Limb (tissue), 2 donors: ENCODE data around the gene SMOC2.

Source experiments
- DNase-seq, 2 donors: peaks; one replicate each; pipeline ENCODE4 v3.0.0-alpha.2; 2016; ENCODE audit errors: extremely low spot score in 2 of 2

Gene SMOC2

DNA sequence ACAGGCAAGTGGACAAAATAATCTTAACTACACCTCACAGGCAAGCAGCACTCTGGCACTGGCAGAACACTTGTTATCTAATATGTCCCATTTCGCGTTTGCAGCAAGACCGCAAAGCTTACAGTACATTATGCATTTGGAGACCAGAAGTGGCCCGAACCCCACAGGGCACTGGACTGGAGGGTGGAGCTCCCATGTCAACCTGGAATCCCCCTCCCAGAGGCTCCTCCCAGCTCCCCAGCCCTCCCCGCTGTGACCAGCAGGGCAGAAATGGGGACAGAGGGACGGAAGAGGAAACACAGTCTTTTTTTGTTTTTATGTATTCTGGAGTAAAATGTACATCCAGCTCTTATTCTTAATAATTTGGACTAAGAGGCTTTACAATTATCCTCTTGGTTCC, 263.7 kb downstream of the SMOC2 start:
- peak in 1 of 2 donors; percentile 21 for DNase-seq

DNA sequence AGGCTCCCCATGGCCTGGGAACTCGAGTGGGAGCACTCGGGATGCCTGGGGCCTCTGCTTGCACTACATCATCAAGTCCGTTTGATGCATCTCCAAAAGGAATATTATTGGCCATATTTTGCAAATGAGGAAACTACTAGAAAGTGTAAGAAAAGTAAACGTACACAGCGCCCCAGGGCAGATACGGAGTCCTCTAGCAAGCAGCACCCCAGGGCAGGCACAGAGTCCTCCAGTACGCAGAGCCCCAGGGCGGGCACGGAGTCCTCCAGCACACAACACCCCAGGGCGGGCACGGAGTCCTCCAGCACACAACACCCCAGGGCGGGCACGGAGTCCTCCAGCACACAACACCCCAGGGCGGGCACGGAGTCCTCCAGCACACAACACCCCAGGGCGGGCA, 264.3 kb downstream of the SMOC2 start:
- DNase-seq = peak in 1 of 2 donors; percentile 14

DNA sequence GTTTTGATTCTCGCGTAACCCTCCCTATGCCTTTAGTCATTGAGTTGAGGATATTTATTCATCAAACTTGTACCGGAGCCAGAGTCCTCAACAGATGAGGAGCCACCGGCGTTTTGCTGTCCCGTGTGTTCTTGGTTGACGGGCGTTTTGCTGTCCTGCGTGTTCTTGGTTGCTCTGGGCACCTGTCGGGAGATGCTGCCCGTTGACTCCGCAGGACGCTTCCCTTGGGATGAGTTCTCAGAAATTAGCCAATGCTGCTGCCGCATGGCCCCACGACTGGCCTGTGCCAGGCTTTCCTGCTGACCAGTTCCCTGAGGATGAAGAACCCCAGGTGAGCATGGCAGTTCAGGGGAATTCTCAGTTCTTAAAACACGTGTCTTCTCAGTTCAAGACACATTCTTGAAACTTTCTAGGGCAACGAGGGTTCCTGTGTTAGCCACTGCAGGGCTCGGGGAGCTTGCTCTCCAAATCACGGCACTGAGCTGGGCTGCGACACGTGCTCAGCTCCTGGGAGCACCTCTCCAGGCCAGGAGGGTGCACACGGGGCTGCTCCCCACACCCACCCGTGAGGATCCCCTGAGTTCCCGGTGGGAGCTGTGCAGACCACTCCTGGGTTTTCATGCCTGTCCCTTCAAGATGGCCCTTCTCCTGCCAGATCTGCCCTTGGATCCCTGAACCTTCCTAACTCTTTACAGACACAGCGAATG, 265.6 kb downstream of the SMOC2 start:
- DNase-seq = no peak

DNA sequence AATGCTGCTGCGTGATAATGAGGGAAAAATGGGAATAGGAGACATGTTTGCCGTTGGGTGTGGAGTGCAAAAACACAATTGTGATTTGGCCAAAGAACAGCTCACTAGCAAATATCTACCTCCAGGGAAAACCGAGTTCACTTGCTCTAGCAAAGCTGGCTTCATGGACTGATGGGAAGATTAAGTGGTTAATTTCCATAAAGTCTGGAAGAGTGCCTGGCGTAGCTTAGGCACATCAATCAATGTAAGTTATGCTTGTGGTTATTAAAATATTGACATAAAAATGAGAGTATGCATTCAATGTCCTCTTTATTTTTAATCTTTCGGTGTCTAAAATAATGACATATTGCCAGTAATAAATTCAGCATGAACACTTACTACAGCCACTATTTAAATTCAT, 267.5 kb downstream of the SMOC2 start:
- peak; percentile 27 to 57 for DNase-seq

DNA sequence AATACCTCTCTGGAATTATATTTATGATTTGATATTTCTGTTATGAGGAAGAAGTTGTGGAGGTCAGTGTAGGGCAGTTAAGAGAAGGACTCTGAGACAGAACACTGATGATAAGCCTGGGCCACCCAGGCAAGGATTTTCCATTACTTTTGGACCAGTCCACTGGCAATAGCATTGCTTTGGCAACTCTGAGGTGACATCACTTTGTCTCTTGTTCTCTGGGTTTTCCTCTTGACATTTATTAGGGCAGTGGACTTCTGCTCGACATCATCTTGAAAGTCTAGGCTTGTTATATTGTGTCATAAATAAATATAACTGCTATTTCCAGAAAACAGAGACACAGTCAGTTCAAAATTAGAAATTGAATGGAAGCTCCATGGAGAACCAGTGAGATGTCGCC, 268.0 kb downstream of the SMOC2 start:
- DNase-seq = peak in 1 of 2 donors; percentile 32

DNA sequence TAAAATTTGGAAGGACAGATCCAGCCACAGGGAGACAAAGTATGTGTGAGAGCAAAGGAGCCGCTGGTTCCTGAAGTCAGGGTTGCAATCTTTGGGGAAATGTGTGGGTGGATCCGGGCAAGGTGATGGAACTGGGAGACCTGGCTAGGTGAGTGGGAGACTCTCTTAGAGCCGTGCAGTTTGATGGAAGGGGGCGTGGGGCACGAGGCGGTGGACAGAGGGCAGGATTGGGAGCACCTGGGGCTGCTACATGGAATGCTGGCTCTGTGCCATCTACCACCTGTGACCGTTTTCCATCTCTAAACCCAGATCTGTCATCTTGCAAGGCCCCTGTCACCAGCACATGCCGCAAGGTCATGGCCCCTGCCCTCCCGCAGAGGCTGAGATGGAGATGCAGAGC, 268.4 kb downstream of the SMOC2 start:
- DNase-seq = peak in 1 of 2 donors; percentile 32

DNA sequence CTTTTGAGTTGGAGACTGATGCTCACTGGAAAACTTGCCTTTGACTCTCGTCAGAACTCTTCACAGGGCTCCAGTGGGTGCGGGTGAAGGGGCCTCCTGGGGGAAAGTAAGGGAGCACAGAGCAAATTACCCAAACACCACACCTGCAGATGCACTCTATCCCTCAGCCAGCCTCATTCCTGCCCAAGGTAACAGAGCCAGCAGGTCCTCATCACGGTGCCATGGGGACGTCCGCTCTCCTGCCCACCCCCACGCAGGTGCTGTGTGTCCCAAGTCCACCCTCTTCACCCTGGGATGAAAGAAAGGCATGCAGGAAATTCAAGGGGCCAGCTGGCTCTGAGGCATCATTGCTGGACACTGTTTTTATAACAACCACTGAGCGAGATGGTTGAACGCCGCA, 269.0 kb downstream of the SMOC2 start:
- peak in 1 of 2 donors; percentile 16 for DNase-seq

DNA sequence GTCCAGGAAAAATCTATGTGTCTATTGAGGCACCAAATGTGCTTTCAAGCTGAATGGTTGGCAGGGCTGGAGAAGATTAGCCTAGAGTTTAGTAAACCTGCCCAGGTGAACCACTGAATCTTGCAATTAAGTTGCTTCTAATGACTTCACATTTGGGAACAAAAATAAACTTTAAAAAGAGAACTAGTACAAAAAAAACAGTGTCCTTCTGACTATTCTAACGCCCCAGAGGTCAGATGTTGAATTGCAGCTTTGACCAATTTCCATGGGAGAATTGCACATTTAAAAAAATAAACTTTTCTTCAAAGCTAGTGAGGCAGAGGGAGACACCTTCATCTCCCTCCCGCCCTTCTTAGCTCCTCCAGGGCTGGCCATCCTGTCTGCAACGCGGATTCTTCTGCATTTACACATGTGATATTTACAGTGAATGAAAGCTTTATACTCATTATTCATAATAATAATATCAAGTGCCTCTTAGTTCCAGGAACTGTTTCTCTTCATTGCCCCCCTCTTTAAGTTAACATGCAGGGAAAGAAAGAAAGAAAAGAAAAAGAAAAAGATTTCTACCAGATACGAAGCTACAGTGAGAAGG, 270.2 kb downstream of the SMOC2 start:
- DNase-seq = no peak

DNA sequence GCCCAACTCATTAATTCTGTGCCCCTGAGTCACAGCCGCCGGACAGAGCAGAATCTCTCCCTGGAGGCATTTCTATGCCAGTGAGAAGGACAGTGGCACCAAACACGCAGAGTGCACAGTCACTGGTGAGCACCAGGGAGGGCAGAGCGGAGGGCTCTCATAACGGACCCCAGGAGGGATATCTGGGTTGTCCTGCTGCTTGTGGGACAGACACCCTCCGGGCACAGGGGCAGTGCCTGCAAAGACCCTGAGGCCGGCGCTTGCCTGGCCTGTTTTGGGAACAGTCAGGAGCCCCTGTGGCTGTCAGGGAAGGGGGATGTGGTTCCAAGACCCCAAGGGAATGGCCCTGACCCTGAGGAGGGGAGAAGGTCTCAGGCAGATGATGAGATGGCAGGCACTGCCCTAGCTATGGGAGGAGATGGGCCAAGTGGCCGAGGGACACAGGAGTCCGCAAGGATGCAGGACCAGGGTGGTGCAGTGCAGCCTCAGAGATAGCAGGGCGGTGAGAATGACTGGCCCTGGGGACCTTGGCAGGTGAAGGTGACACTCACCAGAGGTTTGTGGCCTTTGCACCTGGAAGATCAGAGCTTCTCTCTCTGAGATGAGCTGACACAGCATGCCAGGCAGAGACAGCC, 270.8 kb downstream of the SMOC2 start:
- DNase-seq = no peak

DNA sequence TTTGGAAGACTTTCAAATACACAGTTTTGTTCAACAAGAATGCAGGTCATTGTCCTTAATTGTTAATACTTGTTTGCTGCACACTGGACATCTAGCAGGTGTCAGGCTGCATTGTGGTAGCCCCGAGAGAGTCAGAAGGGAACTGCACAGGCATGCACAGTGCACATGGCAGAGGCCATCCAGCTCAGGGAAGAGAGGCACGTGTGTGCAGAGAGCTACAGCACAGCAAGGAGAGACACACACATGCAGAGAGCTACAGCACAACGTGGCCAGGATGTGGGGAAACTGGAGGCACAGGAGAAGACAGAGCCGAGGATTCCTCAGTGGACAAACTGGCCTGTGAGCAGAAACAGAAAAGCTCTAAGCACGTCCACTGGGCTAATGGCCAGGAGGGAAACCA, 272.0 kb downstream of the SMOC2 start:
- DNase-seq = peak in 1 of 2 donors; percentile 22

DNA sequence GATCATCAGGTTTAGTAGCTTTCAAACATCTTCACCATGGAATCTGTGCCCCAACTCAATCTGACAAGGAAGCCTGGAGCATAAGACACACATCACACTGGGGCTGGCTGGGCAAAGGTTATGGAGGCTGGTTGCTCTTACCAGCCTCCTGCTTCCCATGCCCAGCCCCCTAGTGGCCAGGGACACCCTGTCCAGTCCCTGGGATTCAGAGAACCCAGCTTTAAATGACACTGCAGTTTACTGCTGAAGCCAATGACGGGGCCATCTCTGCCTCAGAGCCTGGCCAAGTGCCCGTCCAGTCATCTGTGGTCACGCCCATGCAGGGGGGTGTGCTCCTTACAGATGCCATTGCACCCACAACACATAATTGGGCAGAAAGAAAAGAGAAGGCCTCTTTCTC, 272.9 kb downstream of the SMOC2 start:
- peak in 1 of 2 donors; percentile 24 for DNase-seq

DNA sequence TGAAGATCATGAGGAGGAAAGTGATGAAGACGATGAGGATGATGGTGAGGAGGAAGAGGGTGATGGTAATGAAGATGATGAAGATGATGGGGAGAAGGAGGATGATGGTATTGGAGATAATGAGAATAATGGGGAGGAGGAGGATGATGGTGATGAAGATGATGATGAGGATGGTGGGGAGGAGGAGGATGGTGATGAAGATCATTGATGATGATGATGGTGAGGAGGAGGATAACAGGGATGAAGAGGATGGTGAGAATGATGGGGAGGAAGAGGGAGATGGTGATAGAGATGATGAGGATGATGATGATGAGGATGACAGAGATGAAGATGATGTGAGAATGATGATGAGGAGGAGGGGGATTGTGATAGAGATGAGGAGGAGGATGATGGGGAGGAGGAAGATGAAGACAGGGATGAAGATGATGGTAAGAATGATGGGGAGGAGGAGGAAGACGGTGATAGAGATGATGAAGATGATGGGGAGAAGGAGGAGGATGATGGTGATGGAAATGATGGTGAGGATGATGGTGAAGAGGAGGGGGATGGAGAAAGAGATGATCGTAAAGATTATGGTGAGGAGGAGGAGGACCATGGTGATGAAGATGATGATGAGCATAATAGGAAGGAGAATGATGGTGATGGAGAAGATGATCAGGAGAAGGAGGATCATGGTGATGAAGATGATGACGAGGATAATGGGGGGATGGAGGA, 273.7 kb downstream of the SMOC2 start:
- DNase-seq = no peak

DNA sequence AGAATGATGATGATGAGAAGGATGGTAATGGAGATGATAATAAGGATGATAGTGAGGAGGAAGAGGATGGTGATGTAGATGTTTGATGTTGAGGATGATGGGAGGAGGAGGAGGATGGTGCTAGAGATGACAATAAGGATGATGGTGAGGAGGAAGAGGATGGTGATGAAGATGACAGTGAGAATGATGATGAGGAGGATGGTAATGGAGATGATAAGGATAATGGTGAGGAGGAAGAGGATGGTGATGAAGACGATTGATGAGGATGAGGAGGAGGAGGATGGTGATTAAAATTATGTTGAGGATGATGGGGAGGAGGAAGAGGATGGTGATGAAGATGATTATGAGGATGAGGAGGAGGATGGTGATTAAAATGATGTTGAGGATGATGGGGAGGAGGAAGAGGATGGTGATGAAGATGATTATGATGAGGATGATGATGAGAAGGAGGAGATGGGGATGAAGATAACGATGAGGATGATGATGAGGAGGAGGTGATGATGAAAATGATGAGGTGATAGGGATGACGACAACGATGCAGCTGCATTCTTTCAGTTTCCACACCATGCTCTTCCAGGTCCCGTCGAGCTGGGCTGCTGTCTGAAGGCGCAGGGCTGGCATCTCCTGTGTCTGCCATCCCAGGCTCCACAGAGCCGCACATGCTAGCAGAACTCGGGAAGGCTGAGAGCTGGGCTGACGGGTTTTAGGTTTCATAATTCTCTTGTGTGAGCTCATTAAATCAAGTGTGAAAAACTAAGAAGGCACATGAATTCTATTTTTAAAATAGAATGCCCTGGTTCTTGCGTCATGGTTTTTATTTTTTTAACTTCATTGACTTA, 274.9 kb downstream of the SMOC2 start:
- peak in 1 of 2 donors; percentile 29 for DNase-seq

DNA sequence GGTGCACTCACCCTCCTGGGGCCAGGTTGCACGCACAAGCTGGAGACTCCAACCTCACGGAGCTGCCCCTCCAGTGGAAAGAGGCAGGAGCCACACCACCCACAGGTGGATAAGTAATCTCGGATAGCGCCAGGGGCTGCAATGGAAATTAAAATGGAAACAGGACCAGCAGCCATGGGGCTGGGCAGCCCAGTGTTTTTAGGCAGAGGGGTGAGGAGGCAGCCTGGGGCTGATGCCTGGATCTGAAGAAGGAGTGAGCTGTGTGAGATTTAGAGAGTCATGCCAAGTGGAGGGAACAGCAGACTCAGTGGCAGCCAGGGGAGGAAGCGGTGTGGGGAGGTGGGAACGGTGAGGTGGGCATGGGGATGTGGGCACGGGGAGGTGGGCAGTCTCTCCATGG, 275.6 kb downstream of the SMOC2 start:
- peak in 1 of 2 donors; percentile 20 for DNase-seq

DNA sequence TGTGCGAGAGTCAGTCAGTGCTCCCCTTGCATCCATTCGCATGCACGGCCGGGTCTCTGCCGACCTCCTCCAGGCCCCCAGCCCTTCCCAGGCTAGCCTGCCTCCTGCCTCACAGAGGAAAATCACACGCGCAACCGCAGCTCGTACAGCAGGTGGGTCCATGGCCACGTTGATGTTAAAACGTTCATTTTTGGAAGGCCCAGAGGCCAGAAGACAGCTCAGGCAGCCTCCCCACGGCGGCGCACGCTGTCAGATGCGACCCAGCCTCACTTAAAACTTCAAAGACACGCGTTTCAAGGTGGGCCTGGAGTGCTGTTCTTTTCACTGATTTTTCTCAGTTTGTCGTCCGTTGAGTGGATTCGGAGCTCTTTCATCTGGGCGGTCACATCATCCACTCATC, 276.5 kb downstream of the SMOC2 start:
- no peak for DNase-seq
